GM19324 (cell line): Measurements from ENCODE around the gene KCNMA1.

ENCODE experiments used
- ATAC-seq: cut with Tn5 transposase; IDR thresholded peaks from one replicate; pipeline ENCODE4 v1.9.1; 2021; ENCODE audit warnings: mild to moderate bottlenecking, moderate library complexity; ENCODE audit not compliant: unreplicated experiment, low FRiP score

The KCNMA1 gene

DNA sequence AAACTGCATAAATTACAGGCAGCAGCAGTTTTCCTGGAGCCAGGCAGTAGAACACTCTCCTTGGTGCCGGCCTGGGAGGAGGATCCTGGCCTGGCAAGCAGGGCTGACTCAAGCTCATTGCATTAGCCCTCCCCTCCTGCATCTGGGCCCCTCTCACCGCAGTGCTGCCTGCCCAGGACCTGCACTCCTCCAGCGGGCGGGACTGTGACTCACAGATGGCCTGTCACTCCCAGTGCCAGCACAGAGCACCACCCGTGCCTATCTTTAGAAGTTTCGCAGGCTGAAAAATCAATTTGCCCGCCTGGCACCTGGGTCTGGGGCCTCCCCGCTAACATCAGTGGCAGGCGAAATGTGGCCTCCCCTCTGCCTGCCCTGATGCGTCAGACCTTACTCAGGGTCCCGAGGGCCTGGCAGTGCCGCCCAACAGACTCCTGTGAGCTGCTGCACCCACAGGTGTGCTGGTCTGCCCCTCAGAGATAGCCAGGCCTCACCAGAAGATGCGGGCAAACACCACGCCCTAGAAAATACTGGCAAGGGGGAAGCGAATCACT, 123.8 kb downstream of the KCNMA1 start:
- ATAC-seq, result no peak

DNA sequence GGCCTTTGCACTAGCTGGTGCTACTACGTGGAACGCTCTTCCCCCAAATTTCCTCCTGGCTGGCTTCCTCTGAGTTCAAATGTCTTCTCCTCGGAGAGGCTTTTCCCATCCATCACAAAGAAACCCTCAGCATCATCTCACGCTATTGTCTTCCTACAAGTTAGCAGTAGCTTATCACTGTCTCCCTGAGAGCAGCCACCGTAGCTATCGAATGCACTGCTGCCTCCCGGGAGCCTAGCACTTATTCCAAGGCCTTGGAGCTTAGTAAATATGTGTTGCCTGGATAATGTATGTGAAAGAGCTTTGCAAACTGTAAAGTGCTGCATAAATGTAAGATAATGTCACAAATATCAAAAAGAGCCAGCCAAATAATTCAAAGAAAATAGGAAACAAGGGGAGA, 124.4 kb downstream of the KCNMA1 start:
- no peak for ATAC-seq

DNA sequence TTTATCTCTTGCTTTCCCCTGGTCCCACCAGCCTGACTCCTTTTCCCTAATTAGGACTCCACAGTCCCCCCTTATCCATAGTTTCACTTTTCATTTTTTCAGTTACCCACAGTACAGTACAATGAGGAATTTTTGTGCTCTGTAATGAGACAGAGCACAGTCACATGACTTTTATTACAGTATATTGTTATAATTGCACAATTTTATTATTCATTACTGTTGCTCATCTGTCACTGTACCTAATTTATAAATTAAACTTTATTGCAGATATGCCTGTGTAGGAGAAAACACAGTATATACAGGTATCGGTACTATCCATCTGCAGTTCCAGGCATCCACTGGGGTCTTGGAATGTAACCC, 125.4 kb downstream of the KCNMA1 start:
- ATAC-seq, result no peak

DNA sequence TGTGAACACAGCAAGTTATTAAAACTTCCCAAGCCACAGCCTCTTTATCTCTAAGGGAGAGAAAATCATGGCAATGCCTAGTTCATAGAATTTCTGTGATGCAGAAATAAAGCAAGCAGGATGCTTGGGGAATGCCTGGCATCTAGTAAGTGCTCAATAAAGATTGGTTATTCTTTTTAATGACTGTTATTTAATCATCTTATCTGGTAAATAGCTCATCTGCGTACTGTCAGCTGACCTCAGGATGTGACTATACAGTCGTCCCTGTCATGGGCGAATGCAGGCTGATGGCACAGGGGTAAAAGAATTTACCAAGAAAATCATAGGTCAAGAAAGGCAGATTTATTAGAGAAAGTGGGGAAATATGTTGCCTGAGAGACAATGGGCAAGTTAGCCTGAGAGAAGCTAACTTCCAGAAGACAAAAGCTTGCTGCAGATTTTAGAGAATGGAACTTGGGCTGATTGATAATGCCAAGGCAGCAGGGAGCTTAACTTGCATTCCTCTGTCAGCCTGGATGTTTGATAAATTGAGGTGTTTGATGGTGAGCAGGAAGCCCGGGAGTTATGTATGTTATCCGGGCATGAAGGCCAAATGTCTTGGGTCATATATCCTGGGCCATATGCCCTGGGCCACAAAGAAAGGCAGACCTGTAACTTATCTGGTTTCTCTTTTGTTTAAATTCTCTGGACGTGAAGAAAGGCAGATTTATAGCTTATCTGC, 126.0 kb downstream of the KCNMA1 start:
- ATAC-seq, result no peak

DNA sequence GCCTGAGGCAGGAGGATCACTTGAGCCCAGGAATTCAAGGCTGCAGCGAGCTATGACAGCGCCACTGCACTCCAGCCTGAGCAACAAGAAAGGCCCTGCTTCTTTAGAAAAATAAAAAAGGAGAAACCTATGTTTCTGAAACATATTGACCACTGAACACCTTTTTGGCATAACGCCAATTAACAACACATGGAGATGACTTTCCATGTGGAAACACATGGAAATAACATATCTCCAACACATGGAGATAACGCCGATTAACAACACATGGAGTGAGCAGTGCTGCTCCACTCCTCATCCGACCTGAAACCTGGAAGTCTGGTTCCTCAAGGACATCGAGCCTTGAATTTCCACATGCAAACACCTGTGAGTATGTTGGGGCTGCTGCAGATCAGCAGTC, 126.9 kb downstream of the KCNMA1 start:
- ATAC-seq, result no peak

DNA sequence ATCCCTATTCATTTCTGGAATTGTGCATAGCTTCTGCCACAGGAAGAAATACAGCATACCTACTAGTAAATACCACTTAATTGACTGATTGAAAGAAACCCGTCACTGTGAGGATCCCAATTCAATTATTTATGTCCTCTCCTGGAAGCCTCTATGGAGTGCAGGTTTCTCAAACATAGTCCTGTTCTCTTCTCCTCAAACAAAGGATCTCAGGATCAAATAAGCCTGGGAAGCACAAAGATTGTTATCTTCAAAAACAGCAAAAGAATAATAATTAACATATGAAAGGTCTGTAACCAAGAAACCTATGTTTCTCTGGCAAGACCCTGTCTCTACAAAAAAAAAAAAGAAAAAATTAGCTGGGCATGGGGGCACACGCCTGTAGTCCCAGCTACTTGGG, 127.3 kb downstream of the KCNMA1 start:
- ATAC-seq, result no peak

DNA sequence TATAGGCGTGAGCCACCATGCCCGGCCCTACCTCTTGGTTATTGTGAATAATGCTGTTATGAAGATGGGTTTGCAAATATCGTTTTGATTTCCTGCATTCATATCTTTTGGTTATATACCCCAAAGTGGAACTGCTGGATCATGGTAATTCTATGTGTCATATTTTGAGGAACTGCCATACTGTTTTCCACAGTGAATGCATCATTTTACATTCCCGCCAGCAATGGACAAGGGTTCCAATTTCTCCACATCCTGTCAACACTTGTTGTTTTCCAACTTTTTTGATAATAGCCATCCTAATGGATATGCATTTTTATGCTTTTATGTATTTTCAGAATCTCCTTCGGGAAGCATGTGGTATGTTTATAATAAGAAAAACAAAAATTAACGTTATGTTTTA, 128.2 kb downstream of the KCNMA1 start:
- no peak for ATAC-seq

DNA sequence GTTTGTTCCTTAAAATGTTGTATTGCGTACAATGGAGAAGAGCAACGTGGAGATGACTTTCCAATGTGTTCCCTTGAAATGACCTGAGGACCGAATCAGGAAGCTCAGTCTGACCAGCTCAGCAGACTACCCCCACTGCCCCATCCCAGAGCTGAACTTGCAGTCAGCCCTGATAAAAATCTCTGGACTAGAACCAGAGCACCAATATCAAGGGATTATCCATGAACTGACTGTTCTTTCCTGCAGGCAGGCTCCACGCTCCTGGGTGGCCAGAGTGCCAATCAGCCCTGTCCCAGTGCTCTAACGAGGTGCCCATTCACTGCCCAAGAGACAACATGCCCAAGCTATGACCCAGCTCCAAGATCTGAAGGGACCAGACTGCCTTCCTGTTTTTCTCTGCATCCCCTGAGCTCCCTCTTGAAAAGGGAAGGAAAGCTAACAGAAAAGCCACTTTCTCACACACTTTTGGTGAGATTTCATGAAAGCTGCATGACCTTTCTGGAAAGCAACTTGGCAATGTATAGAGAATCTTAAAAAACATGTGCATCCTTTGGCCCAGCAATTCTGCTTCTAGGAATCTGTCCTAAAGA, 130.2 kb downstream of the KCNMA1 start:
- ATAC-seq, result no peak

DNA sequence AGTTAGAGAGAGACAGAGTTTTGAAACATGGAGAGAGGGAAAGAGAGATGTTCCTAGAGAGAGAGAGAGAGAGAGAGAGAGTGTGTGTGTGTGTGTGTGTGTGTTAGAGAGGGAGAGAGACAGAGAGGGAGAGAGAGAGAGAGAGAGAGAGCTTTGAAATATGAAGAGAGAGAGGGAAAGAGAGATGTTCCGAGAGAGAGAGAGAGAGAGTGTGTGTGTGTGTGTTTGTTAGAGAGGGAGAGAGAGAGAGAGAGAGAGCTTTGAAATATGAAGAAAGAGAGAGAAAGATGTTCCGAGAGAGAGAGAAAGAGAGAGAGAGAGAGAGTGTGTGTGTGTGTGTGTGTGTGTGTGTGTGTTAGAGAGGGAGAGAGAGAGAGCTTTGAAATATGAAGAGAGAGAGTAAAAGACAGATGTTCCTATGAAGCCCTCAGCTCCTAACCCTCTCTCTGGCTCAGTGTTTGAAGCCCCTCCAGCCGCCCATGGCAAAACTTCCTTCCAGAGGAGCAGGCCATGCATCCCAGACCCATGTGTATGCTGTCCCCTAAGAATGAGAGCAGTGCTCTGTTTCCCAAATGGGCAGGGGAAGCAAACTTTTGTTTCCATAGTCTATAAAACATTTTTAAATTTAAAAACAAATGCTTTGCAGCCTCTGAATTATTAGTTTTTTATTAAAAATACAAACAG, 130.9 kb downstream of the KCNMA1 start:
- ATAC-seq, result no peak

DNA sequence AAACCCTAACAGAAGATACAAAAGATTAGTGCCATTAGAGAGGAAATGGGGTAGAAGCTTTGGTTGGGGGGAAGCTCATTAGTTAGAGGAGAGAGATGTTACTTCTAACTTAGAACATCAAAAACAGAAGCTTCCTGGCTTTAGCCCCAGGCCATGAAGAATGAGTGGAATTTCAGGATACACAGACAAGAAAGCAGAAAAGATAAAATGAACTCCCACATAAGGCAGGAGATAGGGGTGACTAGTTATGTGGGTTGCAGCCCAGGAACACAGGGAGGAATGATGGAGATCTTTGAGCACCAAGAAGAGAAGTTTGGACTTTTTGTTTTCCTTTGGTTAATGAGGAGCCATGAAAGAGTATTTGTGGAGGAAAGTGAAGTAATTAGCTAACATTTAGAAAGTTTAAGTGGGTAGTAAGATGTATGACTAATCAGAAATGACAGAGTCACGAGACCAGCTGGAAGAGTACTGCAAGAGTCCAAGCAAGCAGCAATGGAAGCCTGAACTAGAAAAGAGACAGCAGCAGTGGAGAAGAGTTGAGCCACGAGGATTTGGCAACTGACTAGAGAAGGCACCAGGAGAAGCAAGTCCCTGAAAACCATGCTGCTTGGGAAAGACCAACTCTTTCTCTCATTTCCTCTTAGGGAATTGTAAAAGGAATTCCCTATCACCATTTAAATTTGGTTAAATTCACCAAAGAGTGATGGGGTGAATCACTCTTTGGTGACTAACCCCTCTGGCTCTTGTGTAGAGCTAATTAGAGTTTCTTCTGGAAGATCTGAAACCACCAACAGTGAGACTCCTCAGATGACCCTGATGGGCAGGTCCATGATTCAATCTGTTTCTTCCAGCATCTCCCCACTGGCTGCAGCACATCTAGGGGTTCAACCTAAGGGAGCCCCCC, 131.9 kb downstream of the KCNMA1 start:
- ATAC-seq, result no peak

DNA sequence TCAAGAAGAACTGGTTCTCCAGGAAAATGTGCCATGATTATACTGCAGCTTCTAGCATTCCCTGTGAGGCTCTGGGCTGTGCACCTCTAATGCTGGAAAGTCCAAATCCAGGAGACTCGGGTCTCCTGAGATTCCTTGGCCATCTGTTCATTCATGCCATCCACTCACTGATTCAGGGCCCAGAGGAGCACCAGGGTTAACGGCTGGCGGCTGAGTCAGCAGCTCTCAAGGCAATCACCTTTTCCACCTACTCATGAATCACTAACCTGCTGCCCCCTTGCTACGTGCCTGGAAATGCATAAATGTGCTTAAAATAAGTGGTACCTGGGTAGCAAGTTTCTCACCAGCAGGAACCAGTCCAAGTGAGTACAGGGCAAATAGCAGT, 132.7 kb downstream of the KCNMA1 start:
- ATAC-seq, result no peak

DNA sequence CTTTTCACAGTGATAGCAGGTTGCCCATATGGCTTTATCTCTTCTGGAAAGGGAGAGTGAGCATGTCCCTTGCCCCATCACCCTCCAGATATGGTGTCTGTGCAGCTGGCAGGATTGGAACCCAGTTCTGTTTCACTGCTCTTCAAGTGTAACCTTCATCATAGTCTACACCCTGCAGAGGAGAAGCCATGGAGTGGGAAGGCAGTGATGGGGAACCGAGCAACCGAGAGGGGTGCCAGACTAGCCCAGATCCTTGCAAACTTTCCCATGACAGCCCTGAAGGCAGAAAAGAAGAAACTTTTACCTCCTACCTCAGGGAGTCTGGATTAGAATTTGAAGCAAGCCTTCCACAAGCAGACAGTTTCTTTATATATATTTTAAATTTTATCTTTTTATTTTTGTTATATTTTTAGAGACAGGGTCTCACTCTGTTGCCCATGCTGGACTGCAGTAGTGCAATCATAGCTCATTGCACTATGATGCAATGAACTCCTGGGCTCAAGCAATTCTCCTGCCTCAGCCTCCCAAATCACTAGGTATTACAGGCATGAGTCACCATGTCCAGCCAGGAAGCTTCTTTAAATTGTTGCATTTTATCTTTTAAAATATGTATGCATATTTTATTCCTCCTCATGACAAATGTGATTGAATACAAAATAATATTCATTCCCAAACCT, 133.3 kb downstream of the KCNMA1 start:
- ATAC-seq, result no peak

DNA sequence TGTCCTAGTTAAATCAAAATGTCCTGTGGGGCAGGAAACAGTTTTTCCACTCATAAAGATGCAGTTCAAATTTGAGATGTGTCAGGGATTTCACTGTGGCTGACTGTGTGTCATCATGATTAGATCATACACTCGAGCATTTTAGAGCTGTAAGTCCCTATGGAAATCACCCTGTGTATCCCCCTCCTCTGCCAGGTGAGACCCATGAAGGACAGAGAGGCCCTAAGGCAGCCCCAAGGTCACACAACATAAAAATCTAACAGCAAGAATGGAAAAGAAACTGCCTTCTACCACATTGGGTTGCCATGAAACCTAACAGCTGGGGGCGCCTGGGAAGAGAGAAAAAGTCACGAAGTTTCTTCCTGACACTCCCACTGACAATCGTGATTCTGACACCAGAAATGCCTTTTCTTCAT, 135.8 kb downstream of the KCNMA1 start:
- ATAC-seq, result no peak

DNA sequence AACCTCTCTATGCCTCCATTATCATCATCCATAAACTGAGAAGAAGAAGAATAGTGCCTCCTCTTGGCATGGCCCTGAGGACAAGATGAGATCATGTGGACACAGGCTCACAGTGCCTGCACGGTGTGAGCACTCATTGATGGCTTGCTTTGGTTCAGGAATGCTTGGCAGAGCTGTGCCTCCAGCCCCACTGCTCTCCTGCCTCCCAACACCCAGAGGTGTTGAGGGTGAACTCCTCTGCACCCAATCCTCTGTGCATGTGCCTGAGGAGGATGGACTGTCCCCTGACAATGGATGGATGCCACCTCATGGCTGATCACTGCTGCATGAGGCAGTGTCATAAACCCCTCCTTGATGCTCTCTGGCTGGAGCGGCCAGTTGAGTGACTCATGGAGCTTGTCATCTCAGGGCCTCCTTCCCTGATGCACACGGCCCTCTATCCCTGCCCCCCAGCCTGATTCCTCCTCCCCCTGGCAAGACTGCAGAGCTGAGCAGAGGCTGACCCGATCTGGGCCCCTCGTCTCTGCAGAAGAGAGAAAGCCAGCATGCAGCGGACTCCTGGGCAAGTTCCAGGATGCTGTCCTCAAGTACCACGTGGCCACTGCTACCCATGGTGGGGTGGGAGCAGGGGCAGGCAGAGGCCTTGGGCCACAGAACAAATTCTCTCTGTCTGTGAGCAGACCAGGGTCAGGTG, 136.3 kb downstream of the KCNMA1 start:
- ATAC-seq, result no peak

DNA sequence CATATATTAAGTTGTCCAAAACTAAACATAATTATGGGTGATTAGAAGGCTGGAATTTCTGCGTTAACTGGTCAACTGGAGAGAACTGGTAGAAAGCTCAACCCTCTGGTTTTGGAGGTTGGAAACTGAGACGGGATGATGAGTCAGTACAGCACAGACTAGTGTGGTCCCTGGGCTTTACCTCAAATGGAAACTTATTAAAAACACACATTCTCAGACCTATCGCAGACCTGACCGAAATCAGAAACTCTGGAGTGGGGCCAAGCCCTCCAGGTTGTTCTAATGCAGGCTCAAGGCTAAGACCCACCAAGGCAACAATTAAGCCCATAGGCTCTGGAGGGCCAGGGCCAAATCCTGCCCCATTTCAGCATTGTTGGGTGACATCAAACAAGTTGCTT, 136.9 kb downstream of the KCNMA1 start:
- no peak for ATAC-seq

DNA sequence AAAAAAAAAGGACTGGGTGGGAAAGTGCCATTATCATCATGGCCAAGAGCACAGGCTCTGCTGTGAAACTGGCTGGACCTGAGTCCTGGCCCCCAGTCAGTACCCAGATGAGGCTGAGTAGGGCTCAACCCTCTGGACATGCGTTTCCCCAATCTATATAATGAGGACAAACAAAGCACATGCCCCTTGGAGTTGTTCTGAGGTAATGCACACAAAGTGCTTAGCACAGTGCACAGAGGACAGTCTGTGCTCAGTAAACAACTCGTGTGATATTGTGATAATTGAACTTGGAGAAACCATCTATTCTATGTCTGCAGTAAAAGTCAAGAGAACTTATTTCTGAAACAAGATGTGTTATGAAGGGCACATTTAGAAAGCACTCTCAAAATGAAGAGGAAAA, 138.8 kb downstream of the KCNMA1 start:
- ATAC-seq, result no peak

DNA sequence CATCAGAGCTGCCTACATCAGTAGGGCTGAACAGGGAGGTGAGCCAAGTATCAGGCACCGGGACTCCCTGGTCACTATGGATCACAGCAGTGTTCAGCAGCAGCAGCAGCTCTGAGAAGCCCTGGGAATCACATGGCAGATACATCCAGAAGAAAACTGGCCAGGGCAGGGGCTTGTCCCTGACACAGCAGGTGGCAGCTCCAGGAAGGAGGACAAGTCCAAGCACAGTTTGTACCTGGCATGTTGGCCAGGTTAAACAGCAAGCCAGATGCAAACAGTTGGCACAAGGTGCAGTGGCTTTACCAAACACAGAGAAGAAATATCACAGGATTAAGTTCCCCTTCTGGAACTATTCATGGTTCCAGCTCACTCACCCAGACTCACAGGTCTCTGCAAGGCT, 139.4 kb downstream of the KCNMA1 start:
- no peak for ATAC-seq

DNA sequence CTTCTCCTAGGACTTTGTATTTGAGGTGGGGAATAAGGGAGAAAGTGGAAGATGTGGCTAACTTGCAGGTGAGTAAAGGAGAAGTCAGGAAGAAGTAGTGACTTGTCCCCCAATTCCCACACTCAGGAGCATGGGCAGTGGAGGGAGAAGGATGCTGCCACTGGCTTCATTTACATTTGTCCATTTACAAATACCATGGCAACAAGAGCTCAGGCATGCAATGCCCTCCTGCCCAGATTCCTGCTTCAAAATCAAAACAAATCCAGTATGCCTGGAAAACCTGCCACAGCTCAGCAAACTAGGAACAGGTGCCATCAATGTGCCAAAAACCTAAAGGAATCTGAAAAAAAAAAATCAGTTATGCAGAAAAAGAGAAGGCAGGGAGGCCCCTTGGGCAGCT, 139.9 kb downstream of the KCNMA1 start:
- no peak for ATAC-seq

DNA sequence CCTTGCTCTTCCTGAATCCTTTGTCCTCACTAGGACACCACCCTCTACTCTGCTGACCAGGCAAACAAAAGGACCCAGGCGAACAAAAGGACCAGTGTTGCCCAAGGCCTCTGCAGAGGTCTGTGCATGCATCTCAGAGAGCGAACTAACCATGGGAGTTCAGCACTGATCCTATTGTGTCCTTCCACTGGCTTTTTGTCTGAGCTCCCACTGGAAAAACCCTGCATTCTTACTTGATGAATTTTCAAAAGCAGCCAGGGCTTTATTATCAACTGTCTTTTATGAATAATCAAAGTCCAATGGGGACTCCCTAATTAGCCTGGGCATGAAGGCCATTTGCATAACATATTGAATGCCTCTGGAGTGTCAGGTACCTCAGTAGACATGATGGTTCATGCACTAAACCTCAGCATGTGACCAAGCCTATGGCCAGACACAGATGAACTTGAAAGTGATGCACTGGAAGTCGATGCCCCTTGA, 140.6 kb downstream of the KCNMA1 start:
- no peak for ATAC-seq
